Measurements from ENCODE around the gene MXRA8. TPM values are rescaled to one million over a fixed set of nuclear protein-coding genes. Genes with fewer than 3 reads are reported as not detected.

Gene MXRA8
- polyA plus RNA-seq, 2 of the 4 experiments (the other 2 are of a cell fraction) = 0.12 to 0.22 TPM

DNA sequence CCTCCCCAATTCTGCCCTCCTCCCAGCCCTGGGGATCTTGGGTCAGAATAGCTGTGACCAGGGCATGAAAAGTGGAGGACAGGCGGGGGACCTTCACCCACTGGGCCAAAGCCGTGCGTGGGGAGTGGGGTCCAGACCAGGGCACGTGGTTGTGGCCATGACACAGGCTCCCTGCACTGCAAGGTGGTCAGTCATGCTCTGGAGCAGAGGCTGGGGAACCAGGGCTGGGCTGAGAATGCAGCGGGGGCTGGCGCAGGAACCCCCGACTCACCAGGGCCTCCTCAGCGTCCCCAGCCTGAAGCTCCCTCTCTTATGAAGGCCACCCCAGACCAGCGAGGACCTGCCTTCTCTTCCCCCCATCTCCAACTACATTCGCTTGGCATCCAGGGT is 11.9 kb downstream of the MXRA8 start:
- Histone ChIP-seq H3K4me1 (peaks cover 45% of the 10 kb centered on the region), H3K9me3 (no peaks in the 10 kb centered on the region), H3K4me3 (peak overlapping the region; percentile 87; the same call in 1 of the 3 replicates), H3K4me2 (peak overlapping the region; percentile 97), H3K27ac (peak overlapping the region; percentile 99 to 100)
- no peak for DNase-seq (ENCODE audit: low read depth in 1 of 2, low spot score in 1 of 2)
- POLR2A ChIA-PET = no interaction called here
- CTCF ChIA-PET = interaction anchor here (1.1 to 7.2 kb wide), 6 partner anchors 11 to 41 kb away, joined by 3 to 73 read pairs (median 6); no protein-coding TSS in a partner anchor
- TF ChIP-seq ESRRA (IDR thresholded peaks at IDR 0.05; ENCODE audit: borderline replicate concordance, low read length) (no peak), FOXS1 (CRISPR knock-in tag; IDR thresholded peaks at IDR 0.05) (no peak), GATA3 (IDR thresholded peaks at IDR 0.05; ENCODE audit: borderline replicate concordance) (no peak), POLR2AphosphoS2 (conservative IDR thresholded peaks at IDR 0.05; ENCODE audit: low read length) (no peak), RNF2 (IDR thresholded peaks at IDR 0.05; ENCODE audit: borderline replicate concordance, low read depth) (no peak), EP300 (IDR thresholded peaks at IDR 0.05) (no peak), CEBPB (IDR thresholded peaks at IDR 0.05) (no peak), RARB (CRISPR knock-in tag; IDR thresholded peaks at IDR 0.05) (no peak), HOXB13 (CRISPR knock-in tag; IDR thresholded peaks at IDR 0.05; ENCODE audit: low read depth) (no peak), ZSCAN20 (CRISPR knock-in tag; IDR thresholded peaks at IDR 0.05) (no peak)
- TF ChIP-seq, protein P1, sequence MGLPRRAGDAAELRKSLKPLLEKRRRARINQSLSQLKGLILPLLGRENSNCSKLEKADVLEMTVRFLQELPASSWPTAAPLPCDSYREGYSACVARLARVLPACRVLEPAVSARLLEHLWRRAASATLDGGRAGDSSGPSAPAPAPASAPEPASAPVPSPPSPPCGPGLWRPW (IDR thresholded peaks at IDR 0.05) = no peak
- TF ChIP-seq, protein P2, sequence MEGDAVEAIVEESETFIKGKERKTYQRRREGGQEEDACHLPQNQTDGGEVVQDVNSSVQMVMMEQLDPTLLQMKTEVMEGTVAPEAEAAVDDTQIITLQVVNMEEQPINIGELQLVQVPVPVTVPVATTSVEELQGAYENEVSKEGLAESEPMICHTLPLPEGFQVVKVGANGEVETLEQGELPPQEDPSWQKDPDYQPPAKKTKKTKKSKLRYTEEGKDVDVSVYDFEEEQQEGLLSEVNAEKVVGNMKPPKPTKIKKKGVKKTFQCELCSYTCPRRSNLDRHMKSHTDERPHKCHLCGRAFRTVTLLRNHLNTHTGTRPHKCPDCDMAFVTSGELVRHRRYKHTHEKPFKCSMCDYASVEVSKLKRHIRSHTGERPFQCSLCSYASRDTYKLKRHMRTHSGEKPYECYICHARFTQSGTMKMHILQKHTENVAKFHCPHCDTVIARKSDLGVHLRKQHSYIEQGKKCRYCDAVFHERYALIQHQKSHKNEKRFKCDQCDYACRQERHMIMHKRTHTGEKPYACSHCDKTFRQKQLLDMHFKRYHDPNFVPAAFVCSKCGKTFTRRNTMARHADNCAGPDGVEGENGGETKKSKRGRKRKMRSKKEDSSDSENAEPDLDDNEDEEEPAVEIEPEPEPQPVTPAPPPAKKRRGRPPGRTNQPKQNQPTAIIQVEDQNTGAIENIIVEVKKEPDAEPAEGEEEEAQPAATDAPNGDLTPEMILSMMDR (IDR thresholded peaks at IDR 0.05) = no peak
- TF ChIP-seq, protein P3, sequence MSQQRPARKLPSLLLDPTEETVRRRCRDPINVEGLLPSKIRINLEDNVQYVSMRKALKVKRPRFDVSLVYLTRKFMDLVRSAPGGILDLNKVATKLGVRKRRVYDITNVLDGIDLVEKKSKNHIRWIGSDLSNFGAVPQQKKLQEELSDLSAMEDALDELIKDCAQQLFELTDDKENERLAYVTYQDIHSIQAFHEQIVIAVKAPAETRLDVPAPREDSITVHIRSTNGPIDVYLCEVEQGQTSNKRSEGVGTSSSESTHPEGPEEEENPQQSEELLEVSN (IDR thresholded peaks at IDR 0.05; ENCODE audit: borderline replicate concordance, low read depth) = no peak
- no peak for ATAC-seq
- FAIRE-seq = no peak
- WGBS (ENCODE audit: missing lambda C conversion rate) = 78% methylated on average over 6 of the region's 10 CpGs

DNA sequence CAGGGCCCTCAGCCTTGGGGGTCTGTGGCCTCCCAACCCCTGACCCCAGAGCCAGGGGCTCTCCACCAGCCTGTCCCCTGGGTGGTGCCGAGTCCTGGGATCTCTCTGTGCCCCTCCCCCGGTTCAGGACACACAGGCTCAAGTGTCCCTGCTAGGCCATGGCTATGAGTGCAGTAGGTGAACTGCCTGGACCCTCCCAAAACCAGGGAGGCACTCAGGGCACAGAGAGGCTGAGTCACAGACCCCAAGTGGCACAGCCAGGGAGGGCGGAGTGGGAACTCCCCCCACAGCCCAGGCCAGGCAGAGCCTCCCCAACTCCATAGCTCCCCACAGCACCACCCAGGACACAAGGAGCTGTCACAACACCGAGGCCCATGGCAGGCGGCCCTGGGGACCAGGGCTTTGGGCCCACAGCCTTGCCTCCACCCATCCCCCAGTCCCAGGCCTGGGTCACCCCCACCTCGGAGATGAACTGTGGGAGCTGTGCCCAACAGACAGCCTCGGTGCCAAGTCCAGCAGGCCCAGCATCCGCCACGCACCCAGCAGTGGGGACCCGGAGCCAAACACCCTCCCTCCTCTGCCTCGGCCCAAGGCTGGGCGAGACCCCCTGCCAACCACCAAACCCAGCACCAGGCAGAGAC is 12.4 kb downstream of the MXRA8 start:
- TF ChIP-seq, protein P4, sequence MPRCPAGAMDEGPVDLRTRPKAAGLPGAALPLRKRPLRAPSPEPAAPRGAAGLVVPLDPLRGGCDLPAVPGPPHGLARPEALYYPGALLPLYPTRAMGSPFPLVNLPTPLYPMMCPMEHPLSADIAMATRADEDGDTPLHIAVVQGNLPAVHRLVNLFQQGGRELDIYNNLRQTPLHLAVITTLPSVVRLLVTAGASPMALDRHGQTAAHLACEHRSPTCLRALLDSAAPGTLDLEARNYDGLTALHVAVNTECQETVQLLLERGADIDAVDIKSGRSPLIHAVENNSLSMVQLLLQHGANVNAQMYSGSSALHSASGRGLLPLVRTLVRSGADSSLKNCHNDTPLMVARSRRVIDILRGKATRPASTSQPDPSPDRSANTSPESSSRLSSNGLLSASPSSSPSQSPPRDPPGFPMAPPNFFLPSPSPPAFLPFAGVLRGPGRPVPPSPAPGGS (IDR thresholded peaks at IDR 0.05) = no peak
- TF ChIP-seq, protein P5, sequence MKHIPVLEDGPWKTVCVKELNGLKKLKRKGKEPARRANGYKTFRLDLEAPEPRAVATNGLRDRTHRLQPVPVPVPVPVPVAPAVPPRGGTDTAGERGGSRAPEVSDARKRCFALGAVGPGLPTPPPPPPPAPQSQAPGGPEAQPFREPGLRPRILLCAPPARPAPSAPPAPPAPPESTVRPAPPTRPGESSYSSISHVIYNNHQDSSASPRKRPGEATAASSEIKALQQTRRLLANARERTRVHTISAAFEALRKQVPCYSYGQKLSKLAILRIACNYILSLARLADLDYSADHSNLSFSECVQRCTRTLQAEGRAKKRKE (CRISPR knock-in tag; IDR thresholded peaks at IDR 0.05; ENCODE audit: low read depth) = no peak
- TF ChIP-seq SMC3 (IDR thresholded peaks at IDR 0.05) (no peak), MYC (IDR thresholded peaks at IDR 0.05; ENCODE audit: borderline replicate concordance, low read length) (no peak), RNF2 (IDR thresholded peaks at IDR 0.05; ENCODE audit: borderline replicate concordance, low read depth) (no peak), CBX2 (IDR thresholded peaks at IDR 0.05; ENCODE audit: borderline replicate concordance, low read depth) (no peak), FOSL2 (IDR thresholded peaks at IDR 0.05) (no peak), FOSL2 (CRISPR knock-in tag; IDR thresholded peaks at IDR 0.05) (no peak), EP300 (IDR thresholded peaks at IDR 0.05) (no peak)
- ATAC-seq (no peak), FAIRE-seq (no peak), DNase-seq (ENCODE audit: low read depth in 1 of 2, low spot score in 1 of 2) (no peak)
- H3K4me1 ChIP-seq = peaks cover 45% of the 10 kb centered on the region
- 33% methylated on average over 2 of the region's 12 CpGs for WGBS (ENCODE audit: missing lambda C conversion rate)
- peak overlapping the region; percentile 99 to 100 for H3K27ac ChIP-seq
- POLR2A ChIA-PET = no interaction called here
- peak overlapping the region; percentile 87; the same call in 1 of the 3 replicates for H3K4me3 ChIP-seq
- peak overlapping the region; percentile 97 for H3K4me2 ChIP-seq
- H3K9me3 ChIP-seq = no peaks in the 10 kb centered on the region
- CTCF ChIA-PET = interaction anchor here (1.4 to 7.2 kb wide), 7 partner anchors 11 to 39 kb away, joined by 3 to 73 read pairs (median 8); partner anchors contain the start of gene TAS1R3
